Activated naive CD4-positive, alpha-beta T cell (primary cell): Measurements from ENCODE around the gene SSTR3.
A peak's percentile ranks its signal among the peaks of the same experiment; 100 is the strongest.
"Not testable (repeated sequence)": the region's sequence is repeated elsewhere in the genome, so short reads cannot be mapped to it uniquely, and the experiment has no call there.

Source experiments
- DNase-seq, 4 experiments: peaks; one replicate each; lab custom pipeline; 2025; lab: John Stamatoyannopoulos, UW

Gene SSTR3

DNA sequence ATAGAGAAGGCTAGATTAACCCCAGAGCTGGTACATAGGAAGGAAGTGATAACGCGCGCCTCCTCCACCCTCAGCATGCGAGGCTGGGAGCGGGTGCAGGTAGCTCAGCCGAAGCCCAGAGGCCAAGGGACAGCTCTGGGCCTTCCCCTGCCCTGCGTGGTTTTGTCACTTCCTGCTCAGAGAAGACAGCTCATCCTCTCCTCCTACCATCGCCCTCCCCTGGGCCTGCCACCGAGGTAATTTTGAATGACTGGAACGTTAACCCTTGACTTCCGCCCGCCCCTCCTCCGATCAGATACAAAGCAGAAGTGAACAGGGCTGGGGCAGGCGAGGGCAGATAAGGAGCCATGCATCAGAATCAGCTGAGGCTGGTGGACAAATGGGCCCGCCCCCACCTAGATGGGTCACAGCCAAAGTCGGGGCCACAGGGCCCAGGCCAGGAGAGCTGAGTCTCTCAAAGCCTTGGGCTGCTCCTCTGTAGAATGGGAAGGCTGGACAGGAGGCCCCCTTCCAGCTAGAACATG is 30.2 kb upstream of the SSTR3 start:
- DNase-seq: peak; percentile 53 to 78 (median 68)

DNA sequence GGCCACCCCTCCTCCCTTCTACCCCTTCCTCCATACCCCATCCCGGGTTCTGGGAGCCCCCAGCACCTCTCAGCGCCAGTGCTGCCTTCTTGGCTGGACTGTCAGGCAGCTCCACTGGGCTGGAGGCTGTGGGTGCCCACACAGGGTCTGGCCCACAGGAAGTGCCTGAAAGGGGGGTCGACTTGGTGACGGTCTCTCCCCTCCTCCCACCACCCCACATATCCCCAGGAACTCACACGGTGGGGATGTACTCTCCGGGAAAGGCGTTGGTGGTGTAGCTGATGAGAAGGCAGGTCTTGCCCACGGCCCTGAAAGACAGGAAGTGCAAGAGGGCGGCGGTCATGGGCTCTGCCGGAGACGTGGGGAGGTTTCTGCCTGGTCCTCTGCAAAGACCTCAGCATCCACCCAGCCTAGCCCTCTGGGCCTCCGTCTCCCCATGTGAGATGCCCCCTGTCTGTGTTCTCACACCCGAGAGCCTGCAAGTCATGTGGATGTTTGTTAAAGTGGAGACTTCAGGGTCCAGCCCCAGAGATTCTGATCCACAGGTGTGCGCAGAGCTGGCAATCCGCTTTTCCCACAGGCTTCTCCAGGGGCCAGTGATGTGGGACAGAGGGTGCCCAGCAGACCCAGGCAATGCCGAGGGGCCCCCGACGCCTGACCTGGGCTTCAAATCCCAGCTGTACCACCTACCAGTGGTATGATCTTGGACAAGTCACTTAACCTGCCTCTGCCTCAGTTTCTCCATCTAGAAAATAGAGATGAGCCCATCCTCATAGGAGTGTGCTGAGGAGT is 29.3 kb upstream of the SSTR3 start:
- peak in 1 of 4 experiments; percentile 25 for DNase-seq

DNA sequence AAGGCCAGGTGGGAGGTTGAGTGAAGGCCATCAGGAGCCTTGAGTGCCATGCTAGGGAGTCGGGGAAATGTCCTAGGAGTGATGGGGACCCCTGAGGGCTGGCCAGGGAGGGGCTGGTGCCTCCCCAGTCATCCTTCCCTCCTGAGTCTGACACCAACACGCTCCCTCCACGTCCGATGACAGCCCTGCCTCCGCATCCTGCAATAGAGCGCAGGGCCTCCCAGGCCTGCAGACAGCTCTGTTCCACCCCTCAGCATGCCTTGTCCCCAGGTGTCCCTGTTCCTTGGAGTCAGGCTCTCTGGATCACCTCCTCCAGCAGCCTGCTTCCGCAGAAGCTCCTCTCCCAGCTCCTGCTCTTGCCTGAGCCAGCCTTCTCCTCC is 28.7 kb upstream of the SSTR3 start:
- DNase-seq: no peak

DNA sequence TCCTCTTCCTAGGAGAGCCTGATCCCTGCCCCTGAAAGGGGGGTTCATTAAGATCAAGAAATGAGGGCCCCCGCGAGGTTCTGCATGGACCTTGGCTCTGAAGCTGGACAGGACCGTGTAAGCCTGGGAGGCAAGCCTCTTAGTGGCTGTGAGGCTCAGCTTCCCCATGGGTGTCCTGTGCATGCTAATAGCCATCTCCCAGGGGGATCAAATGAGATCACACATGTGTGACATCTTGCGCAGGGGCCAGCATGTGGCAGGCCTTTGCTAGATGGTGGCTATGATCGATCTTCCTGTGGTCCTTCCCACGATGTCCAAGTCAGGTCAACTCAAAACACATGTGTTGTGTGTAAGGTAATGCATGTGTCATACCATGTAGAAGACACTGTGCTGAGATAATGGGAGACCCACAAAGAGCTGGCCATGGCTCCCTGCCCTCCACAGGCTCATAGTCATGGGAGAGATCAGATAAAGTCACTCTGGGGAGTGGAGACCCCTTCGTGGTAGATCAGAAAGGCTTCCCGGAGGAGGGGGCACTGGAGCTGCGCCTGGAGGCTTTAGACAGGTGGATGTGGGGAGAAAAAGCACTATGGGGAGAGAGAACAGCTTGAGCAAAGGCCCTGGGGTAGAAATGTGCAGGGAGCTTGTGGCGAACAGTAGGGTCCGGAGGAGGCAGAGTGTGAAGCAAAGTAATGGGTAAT is 28.1 kb upstream of the SSTR3 start:
- DNase-seq: no peak

DNA sequence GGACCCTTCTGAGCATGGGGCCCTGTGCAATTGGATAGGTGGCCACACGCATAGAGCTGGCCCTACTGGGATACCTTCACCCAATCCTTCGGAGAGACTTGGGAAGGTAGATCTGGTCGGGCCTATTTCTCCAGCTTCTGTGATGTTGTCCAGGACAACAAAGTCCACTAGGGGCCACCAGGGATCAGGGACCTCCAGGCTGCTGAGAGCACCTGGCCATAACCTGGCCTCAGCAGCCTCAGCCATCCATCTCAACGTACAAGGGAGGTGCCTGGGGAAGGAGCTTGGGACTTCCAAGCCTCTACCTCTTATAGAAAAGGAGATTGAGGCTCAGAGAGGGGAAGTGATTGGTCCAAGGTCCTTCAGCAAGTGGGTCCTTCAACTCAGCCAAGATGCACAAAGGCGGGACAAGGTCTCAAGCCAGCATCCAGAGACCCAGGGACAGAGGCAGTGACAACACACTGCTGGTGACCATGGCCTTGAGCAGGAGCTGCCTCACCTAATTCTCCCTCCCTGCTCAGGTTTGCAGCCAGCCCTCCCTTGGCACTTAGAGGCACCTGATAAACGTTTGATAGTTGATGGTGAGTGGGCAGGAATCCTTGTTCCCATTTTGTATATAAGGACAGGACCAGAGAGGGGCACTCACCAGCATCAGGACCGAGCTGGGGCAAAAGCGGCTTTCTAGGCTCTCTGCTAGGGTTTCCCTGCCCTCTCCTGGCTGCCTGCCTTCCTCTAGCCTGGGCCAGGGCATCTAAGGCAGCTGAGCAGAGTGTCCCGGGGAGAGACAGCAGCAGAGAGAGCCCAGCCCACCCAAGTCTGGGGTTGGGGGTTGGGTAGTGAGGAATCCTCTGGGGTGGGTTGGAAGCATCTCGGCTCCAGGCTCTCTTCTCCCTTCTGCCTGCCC is 27.3 kb upstream of the SSTR3 start:
- no peak for DNase-seq

DNA sequence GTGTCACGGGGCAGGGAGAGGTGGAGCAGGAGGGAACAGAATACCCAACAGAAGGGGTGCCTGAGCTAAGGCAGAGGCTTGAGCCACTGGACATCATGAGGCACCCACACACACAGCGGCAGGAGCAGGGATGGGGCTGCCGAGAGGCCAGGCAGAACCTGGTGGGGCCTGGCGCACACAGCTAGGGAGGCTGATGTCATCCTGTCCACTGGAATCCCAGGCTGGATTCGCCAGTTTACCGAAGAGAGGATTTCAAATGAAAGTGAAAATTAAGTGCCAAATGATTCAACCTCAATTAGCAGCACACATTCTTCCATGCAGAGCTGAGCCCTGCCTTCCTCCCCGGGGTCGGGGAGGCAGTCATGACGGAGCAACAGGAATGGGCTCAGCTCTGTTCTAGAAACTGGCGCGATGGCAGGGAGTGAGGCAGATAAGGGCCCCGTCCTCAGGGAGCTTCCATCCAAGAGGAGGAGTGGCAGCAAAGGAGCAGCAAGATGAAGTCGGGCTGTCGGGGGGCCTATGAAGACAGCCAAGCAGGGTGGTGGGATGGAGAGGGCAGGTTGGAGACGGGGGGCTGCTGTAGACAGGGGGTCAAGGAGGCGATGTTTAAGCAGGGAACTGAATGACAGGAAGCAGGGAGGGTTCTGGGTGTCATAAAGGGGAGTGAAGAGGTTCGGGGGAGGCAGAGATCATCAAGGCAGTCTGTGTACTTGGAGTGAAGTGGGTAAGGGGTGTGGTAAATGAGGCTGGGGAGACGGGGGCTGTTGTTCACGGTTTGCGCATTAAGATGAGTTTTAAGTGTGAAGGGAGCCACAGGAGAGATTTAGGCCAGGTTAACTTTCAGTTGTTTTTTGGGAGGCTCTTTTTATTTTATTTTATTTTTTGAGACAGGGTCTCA is 25.3 kb upstream of the SSTR3 start:
- no peak for DNase-seq

DNA sequence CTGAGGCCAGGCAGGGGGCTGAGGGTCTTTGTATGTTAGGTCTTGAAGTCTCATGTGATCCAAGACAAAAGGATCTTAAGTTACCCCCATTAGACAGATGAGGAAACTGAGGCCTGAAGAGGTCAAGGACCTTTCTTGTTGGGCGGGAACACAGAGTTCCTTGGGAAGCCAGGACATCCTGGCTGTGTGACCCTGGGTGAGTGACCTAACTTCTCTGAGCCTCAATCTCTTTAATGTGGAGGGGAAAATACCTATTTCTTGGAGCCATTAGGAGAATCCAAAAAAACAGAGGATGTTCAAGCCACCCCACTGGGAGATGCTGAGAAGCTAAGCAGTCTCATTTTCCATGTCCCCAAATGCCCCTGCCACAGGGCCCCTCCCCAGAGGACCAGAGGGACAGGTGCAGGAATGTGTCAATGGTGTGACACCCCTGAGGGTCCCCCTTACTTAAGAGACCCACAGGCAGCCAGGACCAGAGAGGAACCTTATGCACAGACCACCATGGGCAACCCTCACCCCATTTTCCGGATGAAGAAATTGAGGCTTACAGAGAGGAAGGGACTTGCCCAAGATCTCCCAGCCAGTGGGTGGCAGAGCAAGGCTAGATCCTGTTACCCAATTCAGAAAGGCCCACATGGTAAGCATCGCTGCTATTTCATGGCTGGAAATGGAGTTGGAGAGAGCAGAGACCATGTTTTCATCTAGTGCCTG is 23.8 kb upstream of the SSTR3 start:
- DNase-seq: no peak

DNA sequence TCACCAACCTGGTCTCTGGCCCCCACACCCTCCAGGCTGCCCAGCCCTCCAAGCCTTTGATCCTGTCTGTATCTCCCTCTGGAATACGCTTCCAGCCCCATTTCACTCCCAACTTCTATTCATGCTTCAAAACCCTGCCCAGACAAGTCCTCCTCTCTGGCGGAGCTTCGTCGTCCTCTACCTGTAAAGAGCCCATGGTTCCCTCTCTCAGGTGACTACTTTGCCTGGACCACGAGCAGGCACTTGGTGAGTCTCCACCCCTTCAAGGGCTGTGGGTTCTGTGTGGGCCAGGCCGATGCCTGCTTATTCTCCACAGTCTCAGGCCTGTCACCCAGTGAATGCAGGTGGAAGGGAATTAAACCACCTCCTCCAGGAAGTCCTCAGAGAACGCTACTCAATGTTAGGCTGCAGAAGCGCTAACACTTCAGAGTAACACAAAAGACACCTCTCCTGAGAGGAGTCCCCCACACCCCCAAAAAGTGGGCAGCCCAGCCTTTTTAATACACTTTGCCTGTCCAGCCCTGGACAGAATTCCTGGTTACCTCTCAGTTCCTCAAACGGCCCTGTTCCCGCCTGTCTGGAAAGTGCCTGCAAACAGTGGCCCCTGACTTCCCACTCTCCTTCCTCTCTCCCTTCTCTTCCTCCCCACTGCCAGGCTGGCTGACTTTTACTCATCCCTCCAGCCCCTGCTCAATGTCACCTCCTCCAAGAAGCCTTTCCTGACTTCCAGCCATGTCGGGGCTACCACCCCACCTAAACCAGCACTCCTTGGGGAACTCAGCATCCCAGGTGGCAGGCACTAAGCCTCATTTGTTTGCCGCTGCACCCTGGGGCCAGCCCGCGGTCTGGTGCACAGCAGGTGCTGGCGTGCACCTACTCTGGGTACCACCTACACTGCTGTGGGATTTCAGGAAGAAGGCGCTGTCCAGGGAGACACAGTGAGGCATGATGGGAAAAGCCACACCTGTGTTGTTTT is 22.7 kb upstream of the SSTR3 start:
- no peak for DNase-seq

DNA sequence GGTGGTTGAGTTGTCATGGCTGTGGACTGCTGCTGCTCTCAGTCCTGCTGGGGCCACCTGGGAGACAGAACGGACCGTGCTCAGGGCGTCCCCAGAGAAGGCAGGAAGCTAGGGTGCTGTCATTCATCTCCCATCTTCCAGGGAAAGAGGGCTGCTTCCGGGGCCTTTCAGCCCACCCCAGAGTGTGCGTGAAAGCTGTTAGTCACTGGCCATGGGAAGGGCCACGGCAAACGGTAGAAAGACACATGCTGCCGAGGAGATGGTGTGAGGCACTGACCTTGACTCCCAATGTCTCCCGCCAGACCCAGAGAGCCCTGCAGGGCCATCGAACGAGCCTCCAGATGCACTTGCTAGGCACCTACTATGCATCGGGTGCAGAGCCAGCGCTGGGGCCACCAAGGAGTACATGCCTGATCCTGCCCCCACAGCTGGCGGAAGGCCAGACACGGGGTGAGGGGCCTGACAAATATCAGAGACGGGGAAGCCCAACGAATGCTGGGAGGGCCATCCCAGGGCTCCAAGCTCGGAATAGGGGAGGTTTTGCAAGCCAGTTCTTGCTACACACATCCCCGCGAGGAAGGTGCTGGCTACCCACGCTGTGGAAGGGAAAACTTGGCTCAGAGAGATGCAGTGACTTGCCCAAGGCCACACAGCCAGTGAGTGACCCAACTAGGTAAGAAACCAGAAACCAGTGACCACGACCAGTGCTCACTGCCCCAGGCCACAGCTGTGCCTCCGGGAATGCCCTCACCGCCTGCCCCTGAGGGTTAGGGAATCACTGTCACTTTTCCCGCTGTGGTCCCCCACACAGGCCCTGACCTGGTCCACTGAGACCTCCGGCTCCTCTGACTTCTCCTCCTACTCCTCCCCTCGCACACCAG is 21.7 kb upstream of the SSTR3 start:
- no peak for DNase-seq

DNA sequence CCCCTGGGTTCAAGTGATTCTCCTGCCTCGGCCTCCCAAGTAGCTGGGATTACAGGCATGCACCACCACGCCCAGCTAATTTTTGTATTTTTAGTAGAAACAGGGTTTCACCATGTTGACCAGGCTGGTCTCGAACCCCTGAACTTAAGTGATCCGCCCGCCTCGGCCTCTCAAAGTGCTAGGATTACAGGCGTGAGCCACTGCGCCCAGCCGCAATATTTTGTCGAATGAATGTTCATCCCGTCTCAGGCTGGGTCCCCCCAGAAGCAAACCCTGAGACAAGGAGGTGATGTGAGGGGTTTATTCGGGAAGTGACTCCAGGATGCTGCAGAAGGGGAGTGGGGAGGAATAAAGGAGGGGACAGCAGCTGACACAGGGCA is 21.1 kb upstream of the SSTR3 start:
- not testable (repeated sequence) for DNase-seq

DNA sequence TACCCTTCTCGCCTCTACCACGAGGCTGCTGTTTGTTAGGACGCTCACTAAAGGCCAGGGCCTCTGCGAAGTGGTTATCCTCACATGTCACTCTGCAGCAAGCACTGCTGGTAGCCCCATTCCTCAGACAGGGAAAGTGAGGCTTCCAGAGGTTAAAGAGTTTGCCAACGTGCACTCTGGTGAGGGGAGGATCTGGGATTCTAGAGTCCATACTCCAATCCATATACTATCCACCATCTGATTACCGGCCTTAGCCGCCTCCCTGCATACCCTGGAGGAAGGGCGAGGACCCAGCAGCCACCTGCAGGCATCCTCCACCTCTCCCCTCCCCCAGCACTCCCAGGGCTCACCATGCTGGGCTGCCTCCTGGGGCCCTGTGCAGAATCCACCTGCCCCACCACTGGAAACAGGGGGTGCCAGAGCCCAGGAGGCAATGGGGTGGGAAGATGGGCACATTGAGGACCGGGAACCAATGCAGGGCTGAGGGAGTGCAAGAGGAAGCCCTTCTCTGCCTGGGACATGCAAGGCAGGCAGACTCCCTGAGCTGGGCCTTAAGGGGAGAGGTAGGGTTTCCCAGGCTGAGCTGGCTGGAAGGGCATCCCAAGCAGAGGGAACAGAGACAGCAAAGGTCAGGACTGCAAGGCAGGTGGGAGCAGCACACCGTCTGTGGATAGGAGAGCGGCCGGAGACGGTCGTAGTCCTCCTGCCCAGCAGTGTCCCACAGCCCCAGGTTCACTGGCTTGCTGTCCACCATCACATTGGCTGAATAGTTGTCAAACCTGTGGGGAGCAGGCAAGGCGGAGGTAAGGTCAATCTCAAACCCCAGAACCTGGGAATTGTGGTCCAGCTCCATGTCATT is 20.1 kb upstream of the SSTR3 start:
- no peak for DNase-seq

DNA sequence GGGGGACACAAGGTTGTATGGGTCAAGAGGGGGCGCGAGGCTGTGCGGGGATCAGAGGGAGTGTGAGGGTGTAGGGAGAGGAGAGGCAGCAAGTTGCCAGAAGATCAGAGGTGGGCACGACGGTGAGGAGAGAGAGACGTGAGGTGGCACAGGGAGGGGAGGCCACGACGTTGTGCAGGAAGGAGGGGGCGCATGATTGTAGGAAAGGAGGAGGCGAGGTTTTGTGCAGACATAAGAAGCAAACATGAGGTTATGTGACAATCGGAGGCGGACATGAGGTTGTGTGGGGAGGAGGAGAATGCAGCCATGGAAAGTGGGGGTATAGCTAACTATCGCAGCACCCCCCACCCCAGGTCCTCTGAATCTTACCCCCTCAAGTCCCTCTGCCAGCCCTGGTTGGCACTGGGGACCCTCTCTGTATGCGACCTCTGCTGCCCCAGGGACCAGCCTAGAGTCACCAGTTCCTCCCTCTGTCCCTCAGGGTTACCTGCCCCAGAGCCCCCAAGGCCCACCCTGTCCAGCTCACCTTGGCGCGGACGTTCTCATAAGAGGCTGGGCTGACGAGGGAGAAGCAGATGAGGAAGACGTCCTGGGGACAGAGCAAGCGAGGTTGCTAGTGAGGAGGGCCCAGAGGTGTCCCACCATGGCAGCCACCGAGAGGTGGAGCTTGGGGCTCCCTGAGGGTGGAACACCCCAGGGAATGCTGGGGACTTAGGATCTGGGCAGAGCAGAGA is 19.3 kb upstream of the SSTR3 start:
- DNase-seq: peak in 1 of 4 experiments; percentile 39

DNA sequence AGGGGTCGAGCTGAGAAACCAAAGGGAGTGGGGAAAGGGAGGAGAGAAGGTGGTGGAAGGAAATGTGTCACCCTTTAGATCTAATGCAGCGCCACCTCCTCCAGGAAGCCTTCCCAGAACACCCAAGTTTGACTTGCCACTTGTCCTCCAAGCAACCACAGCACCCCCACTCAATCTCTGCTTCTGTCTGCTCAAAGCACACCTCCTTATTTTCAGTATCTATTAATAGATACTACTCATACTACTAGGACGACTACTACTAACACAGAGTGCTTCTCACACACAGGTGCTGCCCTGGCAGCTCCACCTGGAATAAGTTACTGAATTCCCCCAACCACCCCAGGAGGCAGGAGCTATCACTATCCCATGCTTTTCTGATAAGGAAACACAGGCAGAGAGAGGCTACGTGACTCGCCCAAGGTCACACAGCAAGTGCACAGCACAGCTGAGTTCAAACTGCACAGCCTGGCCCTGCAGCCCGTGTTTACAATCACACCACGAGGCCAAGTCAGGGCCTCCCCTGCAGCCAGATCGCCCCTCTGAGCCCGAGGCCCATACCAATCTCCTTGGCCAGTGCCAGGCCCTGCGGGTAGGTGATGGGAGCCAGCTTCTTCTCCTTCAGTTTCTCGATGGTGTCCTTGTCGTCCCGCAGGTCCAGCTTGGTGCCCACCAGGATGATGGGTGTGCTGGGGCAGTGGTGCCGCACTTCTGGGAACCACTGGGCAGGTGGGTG is 18.6 kb upstream of the SSTR3 start:
- DNase-seq: peak in 1 of 4 experiments; percentile 39

DNA sequence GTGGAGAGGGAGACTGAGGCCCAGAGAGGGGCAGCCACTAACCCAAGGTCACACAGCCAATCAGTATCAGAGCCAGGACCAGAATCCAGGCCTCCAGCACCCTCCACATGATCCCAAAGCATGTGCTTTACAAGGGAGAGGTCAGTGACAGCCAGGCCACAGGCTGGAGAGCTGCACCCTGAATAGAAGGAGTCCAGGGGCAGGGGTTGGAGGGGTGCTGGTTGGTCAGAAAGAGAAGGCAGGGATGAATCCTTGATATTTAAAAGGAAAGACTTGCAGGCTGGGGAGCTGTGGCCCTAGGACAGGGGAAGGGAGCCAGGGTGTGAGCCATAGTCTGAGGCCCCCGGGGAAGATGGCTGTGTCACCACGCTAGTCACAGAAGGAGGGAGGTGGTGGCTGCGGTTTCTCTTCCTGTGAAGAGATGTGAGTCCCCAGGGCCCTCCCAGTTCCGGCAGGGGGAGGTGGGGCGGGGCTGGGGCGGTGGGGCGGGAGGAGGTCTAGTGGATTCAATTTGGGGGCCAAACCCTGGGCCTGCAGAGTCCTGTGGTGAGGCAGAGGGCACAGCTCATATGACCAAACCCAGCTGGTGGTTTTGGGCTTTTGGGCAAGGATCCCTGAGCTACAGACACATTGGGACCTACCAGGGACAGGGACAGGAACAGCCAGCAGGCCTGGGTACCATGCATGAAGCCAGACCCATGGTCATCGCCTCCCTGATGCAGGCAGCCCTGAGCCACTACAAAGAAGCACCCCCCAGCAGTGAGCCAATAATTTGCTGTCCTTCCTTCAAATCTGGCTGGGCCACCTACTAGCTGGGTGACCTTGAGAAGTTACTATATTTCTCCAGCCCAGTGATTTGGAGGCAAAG is 17.8 kb upstream of the SSTR3 start:
- peak; percentile 66 to 87 (median 76) for DNase-seq
